IMR-90 (cell line): ENCODE results near the gene GALNT12. TPM values are rescaled to one million over a fixed set of nuclear protein-coding genes. Genes with fewer than 3 reads are reported as not detected.

Experiments
- ATAC-seq: fragments of 200-7000 bp; cut with Tn5 transposase; 2 replicates; pipeline ENCODE4 v1.9.1; 2020; ENCODE audit warnings: low read depth, mild to moderate bottlenecking, moderate library complexity
- BruUV-seq: library from RNA; stranded (reverse); fragments of 400-500 nt; replicated peaks from 2 replicates; lab custom pipeline; 2021; lab: Mats Ljungman, UMichigan
- CTCF ChIA-PET: fragments of 300-600 bp; formaldehyde crosslinking; extraction: SDS; loops from one replicate; lab custom pipeline; 2021; ENCODE audit warnings: antibody characterized with exemption; lab: Yijun Ruan, JAX
- POLR2A ChIA-PET: fragments of 300-600 bp; sonication (Branson Sonifier 250); formaldehyde crosslinking; loops from one replicate; lab custom pipeline; 2022; ENCODE audit warnings: antibody characterized with exemption; ENCODE audit not compliant: unreplicated experiment; lab: Charles Lee
- DNase-seq: peaks from one replicate; pipeline ENCODE4 v3.0.0; 2013
- H2AFZ ChIP-seq: replicated peaks from 2 replicates; pipeline ENCODE3; 2013; ENCODE audit warnings: low read length, mild to moderate bottlenecking; ENCODE audit not compliant: poor library complexity
- H2AK5ac ChIP-seq: 2 replicates; pipeline ENCODE4 v1.6.1; 2013; ENCODE audit warnings: low read depth, low read length, inconsistent platforms
- H2AK9ac ChIP-seq: replicated peaks from 2 replicates; pipeline ENCODE3; 2013; ENCODE audit warnings: mild to moderate bottlenecking, low read depth, low read length, moderate library complexity; ENCODE audit not compliant: poor library complexity
- H2BK120ac ChIP-seq: 2 replicates; pipeline ENCODE4 v1.6.1; 2013; ENCODE audit warnings: low read depth, low read length, inconsistent platforms
- H2BK15ac ChIP-seq: 3 replicates; pipeline ENCODE4 v1.6.1; 2013; ENCODE audit warnings: low read depth, low read length, inconsistent platforms
- H2BK20ac ChIP-seq: 2 replicates; pipeline ENCODE4 v1.6.1; 2013; ENCODE audit warnings: low read depth, mild to moderate bottlenecking, inconsistent platforms, low read length, moderate library complexity
- H2BK5ac ChIP-seq: 2 replicates; pipeline ENCODE4 v1.6.1; 2013; ENCODE audit warnings: mild to moderate bottlenecking, low read depth, low read length, inconsistent platforms; ENCODE audit not compliant: poor library complexity, severe bottlenecking
- H3K14ac ChIP-seq: replicated peaks from 2 replicates; pipeline ENCODE4 v1.6.1; 2013; ENCODE audit warnings: low read depth, low read length, inconsistent platforms
- H3K18ac ChIP-seq: 2 replicates; pipeline ENCODE4 v1.6.1; 2013; ENCODE audit warnings: low read depth, low read length, control low read depth
- H3K23ac ChIP-seq: 2 replicates; pipeline ENCODE4 v1.6.1; 2013; ENCODE audit warnings: low read depth, low read length, inconsistent platforms
- H3K27ac ChIP-seq: 2 replicates; pipeline ENCODE4 v1.5.1; 2013; ENCODE audit warnings: mild to moderate bottlenecking, control low read depth, low read length; ENCODE audit not compliant: insufficient read depth
- H3K27me3 ChIP-seq: 2 replicates; pipeline ENCODE4 v1.6.1; 2013; ENCODE audit warnings: low read length; ENCODE audit not compliant: control insufficient read depth, insufficient read depth
- H3K36me3 ChIP-seq: 2 replicates; pipeline ENCODE4 v1.6.1; 2013; ENCODE audit warnings: low read length, mixed read lengths; ENCODE audit not compliant: control insufficient read depth, insufficient read depth
- H3K4ac ChIP-seq: 2 replicates; pipeline ENCODE4 v1.6.1; 2013; ENCODE audit warnings: low read depth, low read length, inconsistent platforms
- H3K4me1 ChIP-seq: 2 replicates; pipeline ENCODE4 v1.6.1; 2013; ENCODE audit warnings: low read length, mixed read lengths; ENCODE audit not compliant: control insufficient read depth, insufficient read depth
- H3K4me2 ChIP-seq: 2 replicates; pipeline ENCODE4 v1.6.1; 2013; ENCODE audit warnings: low read depth, mild to moderate bottlenecking, control low read depth, low read length, moderate library complexity
- H3K4me3 ChIP-seq: 2 replicates; pipeline ENCODE4 v1.5.1; 2013; ENCODE audit warnings: low read depth, mild to moderate bottlenecking, control low read depth, low read length, moderate library complexity; ENCODE audit not compliant: insufficient read depth
- H3K56ac ChIP-seq: 2 replicates; pipeline ENCODE4 v1.6.1; 2013; ENCODE audit warnings: low read length, inconsistent platforms; ENCODE audit not compliant: insufficient read depth; ENCODE audit errors: extremely low read depth
- H3K79me1 ChIP-seq, 2 experiments: 2 replicates each; pipeline ENCODE4 v1.6.1; 2013; ENCODE audit warnings: low read length in 2 of 2, inconsistent platforms in 1 of 2, low read depth in 1 of 2
- H3K9ac ChIP-seq: 2 replicates; pipeline ENCODE4 v1.6.1; 2013; ENCODE audit warnings: low read depth, low read length, control low read depth
- H3K9me1 ChIP-seq: 2 replicates; pipeline ENCODE4 v1.6.1; 2013; ENCODE audit warnings: low read length, inconsistent platforms; ENCODE audit not compliant: insufficient read depth
- H3K9me3 ChIP-seq: 2 replicates; pipeline ENCODE4 v1.6.1; 2013; ENCODE audit warnings: low read length; ENCODE audit not compliant: control insufficient read depth, insufficient read depth
- H4K20me1 ChIP-seq: 2 replicates; pipeline ENCODE4 v1.6.1; 2013; ENCODE audit warnings: low read length, inconsistent platforms; ENCODE audit not compliant: insufficient read depth
- H4K5ac ChIP-seq: 2 replicates; pipeline ENCODE4 v1.6.1; 2013; ENCODE audit warnings: mild to moderate bottlenecking, low read depth, low read length, control low read depth
- H4K8ac ChIP-seq, 2 experiments: 2 replicates each; pipeline ENCODE4 v1.6.1; 2013; ENCODE audit warnings: low read depth in 2 of 2, low read length in 2 of 2, control low read depth in 1 of 2, inconsistent platforms in 1 of 2
- H4K91ac ChIP-seq: 2 replicates; pipeline ENCODE4 v1.6.1; 2013; ENCODE audit warnings: low read depth, low read length, inconsistent platforms; ENCODE audit not compliant: insufficient read depth
- FOS ChIP-seq: fragments of 150-350 bp; IDR thresholded peaks from 2 replicates; pipeline ENCODE4 v1.6.1; 2016; ENCODE audit warnings: low read depth, low read length
- WGBS, 2 experiments: methylation state at CpG; one replicate each; pipeline versions ENCODE4 v1.1.5 to v1.1.7; 2013; ENCODE audit warnings: missing lambda C conversion rate in 2 of 2; ENCODE audit not compliant: insufficient read length in 1 of 2; ENCODE audit errors: extremely low coverage in 2 of 2; 5-methylcytosine and 5-hydroxymethylcytosine counted together
- dilution Hi-C: fragments of 300-500 bp; cut with HindIII; formaldehyde crosslinking; loops from one replicate; pipeline ENCODE4 v1.14.3; 2018; ENCODE audit warnings: low sequenced_read_pairs; ENCODE audit not compliant: unreplicated experiment
- in situ Hi-C: fragments of 300-500 bp; cut with MboI; formaldehyde crosslinking; loops from 3 replicates; pipeline ENCODE4 v1.14.3; 2019; ENCODE audit warnings: low sequenced_read_pairs, inconsistent platforms, mixed read lengths
- intact Hi-C: fragments of 100-400 bp; cut with micrococcal nuclease; formaldehyde crosslinking; loops from 2 replicates; pipeline ENCODE4 v1.10.0; 2022
- polyA plus RNA-seq, 3 experiments: library from polyadenylated mRNA; depleted of rRNA; stranded (reverse); fragments of >200 nt; gene quantifications; 2 replicates each; pipeline ENCODE4 v1.2.3, GENCODE V29; 2012; ENCODE audit warnings: low replicate concordance in 1 of 3
- total RNA-seq: library from RNA; depleted of rRNA; stranded (reverse); fragments of >200 nt; gene quantifications from 2 replicates; pipeline ENCODE4 v1.2.3, GENCODE V29; 2012
- TF ChIP-seq, protein P1 (sequence below): fragments of 150-350 bp; IDR thresholded peaks from 2 replicates; pipeline ENCODE4 v1.6.1; 2017; ENCODE audit warnings: mild to moderate bottlenecking, antibody characterized with exemption, low read length, low read depth

Gene GALNT12
- total and polyA plus RNA-seq, 2 of the 4 experiments (the other 2 are of a cell fraction) = 2.3 to 2.5 TPM

- H4K8ac ChIP-seq = 0 out of 4 replicates have a peak overlapping the region, but pooled peaks of 1 of the 2 experiments have one; percentile 1
- H2BK15ac ChIP-seq = no peak overlapping the region
- 100% methylated on average over 1 of the region's 11 CpGs; no CpG with 5 or more reads in 1 of the 2 experiments for WGBS, 2 experiments
- no peak overlapping the region for H2AFZ ChIP-seq
- ChIA-PET CTCF (no interaction called here), POLR2A (no interaction called here)
- H3K23ac ChIP-seq = no peak overlapping the region
- no peak for TF ChIP-seq FOS
- TF ChIP-seq, protein P1, sequence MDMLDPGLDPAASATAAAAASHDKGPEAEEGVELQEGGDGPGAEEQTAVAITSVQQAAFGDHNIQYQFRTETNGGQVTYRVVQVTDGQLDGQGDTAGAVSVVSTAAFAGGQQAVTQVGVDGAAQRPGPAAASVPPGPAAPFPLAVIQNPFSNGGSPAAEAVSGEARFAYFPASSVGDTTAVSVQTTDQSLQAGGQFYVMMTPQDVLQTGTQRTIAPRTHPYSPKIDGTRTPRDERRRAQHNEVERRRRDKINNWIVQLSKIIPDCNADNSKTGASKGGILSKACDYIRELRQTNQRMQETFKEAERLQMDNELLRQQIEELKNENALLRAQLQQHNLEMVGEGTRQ = no peak
- peaks cover 11% of the 10 kb centered on the region for H3K4me1 ChIP-seq
- H2BK120ac ChIP-seq = 0 out of 2 replicates have a peak overlapping the region, but pooled peaks have one; percentile 22
- H2AK9ac ChIP-seq = no peak overlapping the region
- no peak overlapping the region for H4K5ac ChIP-seq
- no peak overlapping the region for H3K4me2 ChIP-seq
- H3K36me3 ChIP-seq = no peaks in the 10 kb centered on the region
- peak overlapping the region; percentile 11; the same call in 1 of the 2 replicates for H2BK20ac ChIP-seq
- no peak overlapping the region for H3K56ac ChIP-seq
- H3K9me3 ChIP-seq = no peaks in the 10 kb centered on the region
- no peak overlapping the region for H3K18ac ChIP-seq
- H3K4ac ChIP-seq = no peak overlapping the region
- no peaks in the 10 kb centered on the region for H4K20me1 ChIP-seq
- intact Hi-C loops = no loop called here
- no peak for ATAC-seq
- H3K27ac ChIP-seq = no peak overlapping the region
- H3K4me3 ChIP-seq = no peak overlapping the region
- no peak overlapping the region for H3K9ac ChIP-seq
- H2AK5ac ChIP-seq = peak overlapping the region; percentile 56; the same call in 1 of the 2 replicates
- no peak for DNase-seq
- no peaks in the 10 kb centered on the region for H3K79me1 ChIP-seq
- H3K27me3 ChIP-seq = peaks cover 1% of the 10 kb centered on the region; the same call in 1 of the 2 replicates
- no peak overlapping the region for H3K14ac ChIP-seq
- no TSS peak for BruUV-seq
- in situ Hi-C loops = loop anchor here (25.0 kb wide), 1 partner anchor 986 kb away; no protein-coding TSS in a partner anchor
- dilution Hi-C loops = no loop called here
- H2BK5ac ChIP-seq = no peak overlapping the region
- H4K91ac ChIP-seq = no peak overlapping the region
- peaks cover 6% of the 10 kb centered on the region for H3K9me1 ChIP-seq
Measured at GRCh38 chr9:98850851-98851729, 43.6 kb downstream of the GALNT12 start.
